ENCODE results near the gene CARS1. TPM values are rescaled to one million over a fixed set of nuclear protein-coding genes. Genes with fewer than 3 reads are reported as not detected.

The CARS1 gene
- total RNA-seq, 6 donors from 2014 or later = 28.9 to 54.1 (median 43.0) TPM

- peaks cover 2 to 11% (median 6%) of the 10 kb centered on the region in 4 donors for H3K4me1 ChIP-seq
- H3K27ac ChIP-seq = peak overlapping the region in 1 of 4 donors; percentile 10
- no peak for DNase-seq
- H3K4me3 ChIP-seq = no peak overlapping the region
- H3K36me3 ChIP-seq = peaks cover 39 to 95% (median 74%) of the 10 kb centered on the region in 4 donors
- H3K27me3 ChIP-seq = no peaks in the 10 kb centered on the region
- no peak for ATAC-seq (ENCODE audit: low FRiP score in 2 of 2)
- no peaks in the 10 kb centered on the region for H3K9me3 ChIP-seq
- WGBS, 2 donors = 76 to 81% methylated on average over 9 of the region's 9 CpGs
- TF ChIP-seq POLR2AphosphoS5 (IDR thresholded peaks at IDR 0.05) (no peak), EP300 (IDR thresholded peaks at IDR 0.05) (no peak), POLR2A (IDR thresholded peaks at IDR 0.05) (no peak), CTCF (IDR thresholded peaks at IDR 0.05) (no peak)
Observed at GRCh38 chr11:2951231-2952110, 105.8 kb downstream of the CARS1 start.

Small RNA genes within 50 kb of the gene (small RNA-seq; reads per million reads assigned to genes)
- gene RNU1-91P (0 reads per million in 4 donors), gene SNORA54 (13.9 to 22.8 (median 15.3) reads per million in 4 donors)

Other genes with a start within 250 kb of the CARS1 start
- gene CDKN1C, start 171.6 kb downstream of the CARS1 start, total RNA-seq = 10 to 100 TPM; 23.4 to 71.9 (median 33.6) TPM
- 10 to 100 TPM in 4 of 6 donors, 1 to 10 TPM in 1, not detected in 1; 8.6 to 38.9 (median 21.0) TPM for gene PHLDA2, start 128.0 kb downstream of the CARS1 start, total RNA-seq
- 100 to 1,000 TPM in 3 of 6 donors, 10 to 100 TPM in 3; 81.1 to 194 (median 103) TPM for gene NAP1L4, start 65.1 kb downstream of the CARS1 start, total RNA-seq
- 10 to 100 TPM; 23.4 to 66.9 (median 48.3) TPM for gene OSBPL5, start 107.9 kb upstream of the CARS1 start, total RNA-seq
- not detected for gene MRGPRG, start 161.4 kb upstream of the CARS1 start, total RNA-seq
- under 1 TPM in 1 of 6 donors, not detected in 5; 0.26 TPM for gene MRGPRE, start 175.0 kb upstream of the CARS1 start, total RNA-seq